ENCODE data around the gene PCGF2.

PCGF2 gene

DNA sequence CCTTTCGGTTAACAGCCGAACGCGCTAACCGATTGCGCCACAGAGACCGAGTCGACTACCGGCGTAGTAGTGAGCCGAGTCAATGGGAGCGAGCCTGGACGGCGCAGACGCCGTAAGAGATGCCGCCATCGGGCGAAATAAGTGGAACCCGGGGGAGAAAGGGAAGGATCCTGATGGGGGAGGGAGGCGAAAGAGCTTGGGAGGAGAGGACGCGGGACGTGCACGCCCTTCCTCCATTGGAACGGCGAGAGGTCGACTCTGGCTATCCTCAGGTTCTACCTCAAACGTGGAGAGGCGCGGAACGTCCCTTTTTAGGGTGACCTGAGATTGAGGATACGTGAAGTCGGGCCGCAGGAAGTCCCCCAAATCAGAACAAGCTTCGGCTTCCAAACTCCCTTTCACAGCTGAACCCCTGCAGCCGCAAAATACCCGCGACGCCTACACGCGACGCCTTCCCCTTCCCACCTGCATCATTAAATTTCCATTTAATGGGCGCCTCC is 3.7 kb upstream of the PCGF2 start:
- DNase-seq (ENCODE audit: low read depth, low spot score), result peak; percentile 92

DNA sequence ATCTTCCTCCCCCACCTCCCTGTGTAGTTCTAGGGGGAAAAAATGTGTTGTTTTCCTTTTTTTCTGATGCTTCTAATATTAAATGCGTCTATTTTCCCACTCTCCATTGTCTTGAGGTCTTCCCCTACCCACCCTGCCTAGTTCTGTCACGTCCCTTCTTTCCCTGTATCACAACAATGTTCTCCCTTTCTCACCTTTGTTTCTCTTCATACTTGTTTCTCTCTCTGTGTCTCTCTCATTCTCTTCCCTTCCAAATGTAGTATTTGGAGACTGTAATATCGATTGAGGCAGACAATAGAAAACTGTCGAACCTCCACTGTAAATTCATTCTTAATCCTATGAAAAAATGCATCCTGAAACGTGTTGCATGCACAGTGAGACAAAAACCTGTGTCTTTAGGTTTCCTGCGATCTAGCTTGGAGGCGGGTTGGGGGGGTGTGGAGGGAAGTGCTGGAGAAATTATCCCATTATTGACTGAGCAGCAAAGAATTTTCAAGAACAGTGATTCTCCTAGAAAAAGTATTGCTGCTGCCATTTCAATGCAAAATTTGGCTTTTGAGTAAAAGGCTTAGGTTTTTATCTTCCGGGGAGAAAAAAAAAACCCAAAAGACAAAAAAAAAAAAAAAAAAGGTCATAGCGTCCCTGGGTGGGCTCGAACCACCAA is 3.1 kb upstream of the PCGF2 start:
- DNase-seq (ENCODE audit: low read depth, low spot score), result no peak

DNA sequence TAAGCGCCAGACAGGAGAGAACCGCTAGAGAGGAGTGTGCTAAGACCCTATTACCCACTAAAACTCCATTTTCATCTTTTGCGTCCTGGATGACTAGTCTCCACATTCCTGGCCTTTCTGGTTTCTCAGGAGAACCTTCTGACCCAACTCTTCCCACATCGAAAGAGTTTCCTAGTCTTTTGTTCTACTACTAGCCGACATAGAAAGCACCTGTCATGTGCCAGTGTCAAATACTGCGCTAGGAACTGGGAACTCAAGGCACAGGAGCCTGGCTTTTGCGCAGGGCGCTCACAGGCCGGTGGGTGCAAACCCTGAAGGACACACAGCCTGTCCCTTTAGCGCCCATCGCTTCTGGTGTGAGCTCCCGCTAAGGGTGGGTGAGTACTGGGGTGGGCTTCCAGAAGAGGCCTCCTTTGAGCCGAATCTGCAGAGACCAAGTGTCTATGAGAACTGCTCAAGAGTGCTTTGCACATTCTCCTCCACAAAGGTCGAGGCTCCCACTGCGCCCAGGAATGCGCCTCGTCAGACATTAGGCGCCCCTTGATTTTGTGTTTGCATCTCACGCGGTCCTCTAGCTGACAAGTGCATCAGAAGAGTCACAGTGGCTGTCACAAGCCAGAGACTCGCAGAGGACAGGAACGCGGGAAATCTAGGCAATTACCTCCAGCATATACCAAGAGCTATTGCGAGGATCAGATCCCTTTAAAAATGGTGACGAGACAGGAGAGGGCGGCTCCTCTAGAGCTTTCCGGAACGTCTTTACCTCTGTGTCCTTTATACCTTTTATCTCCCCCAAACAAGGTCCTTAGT is 2.4 kb upstream of the PCGF2 start:
- DNase-seq (ENCODE audit: low read depth, low spot score), result peak; percentile 48

DNA sequence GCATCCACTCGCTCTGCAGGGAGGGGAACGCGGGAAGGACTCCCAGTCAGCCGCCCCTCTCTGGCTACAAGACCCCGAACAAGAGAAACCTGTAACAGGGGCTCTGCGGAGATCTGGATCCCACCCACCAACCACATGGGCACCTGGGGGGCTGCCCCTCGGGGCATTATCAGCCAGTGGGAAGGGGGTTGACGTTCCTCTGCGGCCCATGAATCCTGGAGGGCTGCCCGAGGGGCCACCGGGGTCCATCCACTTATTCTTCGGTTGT is 1.8 kb upstream of the PCGF2 start:
- DNase-seq (ENCODE audit: low read depth, low spot score), result no peak

DNA sequence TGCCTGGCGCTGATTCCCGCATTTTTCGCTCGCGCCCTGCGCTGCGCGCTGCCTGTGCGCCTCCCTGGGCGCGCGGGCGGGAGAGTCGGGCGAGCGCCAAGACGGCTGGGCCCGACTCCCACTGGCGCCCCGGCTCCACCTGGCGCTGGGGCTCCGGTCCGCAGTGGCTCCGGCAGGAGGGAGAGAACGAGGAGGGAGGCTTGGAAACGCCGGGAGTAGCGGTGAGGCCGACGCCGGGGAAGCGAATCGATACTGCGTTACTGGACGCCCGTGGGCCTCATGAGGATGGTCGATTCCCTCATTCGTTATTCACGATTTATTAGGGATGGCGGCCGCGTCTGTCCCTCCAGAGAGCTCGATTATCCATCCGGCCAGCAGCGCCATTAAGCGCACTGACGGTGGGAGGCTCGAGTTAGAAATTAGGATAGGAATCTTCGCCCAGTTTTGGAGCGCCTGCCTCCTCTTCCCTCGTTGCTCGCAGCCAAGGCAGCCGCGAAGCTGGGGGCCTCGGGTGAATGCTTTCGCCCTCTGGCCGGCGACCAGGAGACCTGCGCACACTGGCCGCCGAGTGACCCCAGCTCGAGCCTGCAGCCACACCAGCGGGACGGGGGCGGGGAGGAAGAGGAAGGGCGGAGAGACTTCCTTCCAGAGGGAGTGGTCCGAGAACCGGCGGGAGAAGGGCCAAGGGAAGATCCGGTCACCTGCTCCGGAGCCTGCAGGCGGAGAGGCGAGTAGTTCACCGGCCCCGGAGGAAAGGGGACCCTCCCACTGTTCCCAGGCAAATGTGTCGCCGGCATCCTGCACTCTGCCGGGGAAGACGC is 1.3 kb upstream of the PCGF2 start:
- peak; percentile 92 for DNase-seq (ENCODE audit: low read depth, low spot score)

DNA sequence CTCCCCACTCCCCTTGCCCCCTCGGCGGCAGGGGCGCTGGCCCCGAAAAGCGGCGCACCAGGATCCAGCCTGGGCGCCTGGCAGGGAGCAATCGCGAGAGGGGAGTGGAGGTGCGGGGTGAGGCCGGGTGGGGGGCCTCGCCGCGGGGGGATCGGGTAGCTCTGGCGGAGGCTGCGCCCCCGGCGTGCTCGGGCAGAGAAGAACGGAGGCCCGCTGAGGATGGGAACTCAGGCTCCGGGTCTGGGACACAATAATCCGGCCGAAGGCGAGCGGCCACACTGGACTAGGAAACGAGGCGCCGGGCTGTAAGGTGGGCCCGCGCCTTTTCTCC is 721 bp upstream of the PCGF2 start:
- DNase-seq (ENCODE audit: low read depth, low spot score), result no peak

DNA sequence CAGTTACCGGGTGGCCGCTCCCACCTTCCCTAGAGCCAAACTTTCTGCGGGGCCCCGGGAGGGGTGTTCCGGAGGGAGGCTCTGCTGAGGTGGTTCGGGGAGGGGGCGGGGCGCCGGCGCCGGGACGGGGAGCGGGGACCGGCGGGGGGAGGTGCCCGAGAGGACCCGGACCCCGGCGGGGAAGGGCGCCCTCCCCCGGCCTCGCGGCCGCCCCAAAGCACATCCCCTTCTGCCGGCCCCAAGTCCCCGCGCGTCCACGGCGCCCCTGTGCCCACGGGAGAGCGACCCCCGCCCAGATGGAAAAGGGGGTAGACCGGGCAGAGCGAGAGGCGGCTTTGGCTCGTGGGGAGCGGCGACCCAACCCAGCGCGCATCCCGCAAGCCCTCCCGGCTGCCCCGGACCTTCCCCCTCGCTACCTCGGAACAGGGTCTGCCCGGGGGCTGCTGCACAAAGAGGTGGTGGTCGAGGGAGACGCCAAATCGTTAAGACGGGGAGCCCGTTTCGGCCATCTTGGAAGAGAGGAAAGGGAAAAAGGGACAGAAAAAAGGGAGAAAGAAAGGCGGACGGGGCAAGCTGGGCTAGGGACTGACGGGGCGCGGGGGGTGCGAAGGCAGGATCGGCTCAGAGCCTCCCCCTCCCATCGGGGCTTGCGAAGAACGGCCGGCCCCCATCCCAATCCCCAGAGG is 530 bp downstream of the PCGF2 start:
- no peak for DNase-seq (ENCODE audit: low read depth, low spot score)

DNA sequence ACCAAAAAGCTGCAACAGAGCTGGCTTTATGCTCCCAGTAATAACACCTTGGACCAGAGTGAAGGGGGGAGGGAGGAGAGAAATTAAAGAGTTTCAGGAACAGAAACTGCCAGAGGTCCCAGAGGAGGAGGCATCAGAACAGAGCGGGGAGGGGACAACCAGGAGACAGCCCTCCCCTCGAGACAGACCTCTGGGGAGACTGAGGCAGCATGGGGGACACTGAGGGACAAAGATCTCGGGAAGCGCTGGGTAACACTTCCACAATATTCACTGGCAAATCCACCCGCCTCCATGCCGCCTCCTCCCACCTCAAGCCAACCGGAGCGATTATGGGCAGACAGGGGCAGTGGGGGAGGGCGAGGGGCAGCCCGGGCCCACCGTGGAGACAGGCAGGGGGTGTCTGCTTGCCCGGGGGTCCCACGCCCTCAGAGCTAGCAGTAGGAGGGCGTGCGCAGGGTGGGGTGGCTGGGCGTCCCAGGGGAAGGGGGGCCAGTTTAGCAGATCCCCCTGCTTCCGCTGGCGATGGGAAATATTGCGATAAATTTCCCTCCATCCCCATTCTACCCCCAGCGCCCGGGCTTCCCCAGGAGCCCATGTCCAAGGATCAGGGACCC is 1.2 kb downstream of the PCGF2 start:
- no peak for DNase-seq (ENCODE audit: low read depth, low spot score)

DNA sequence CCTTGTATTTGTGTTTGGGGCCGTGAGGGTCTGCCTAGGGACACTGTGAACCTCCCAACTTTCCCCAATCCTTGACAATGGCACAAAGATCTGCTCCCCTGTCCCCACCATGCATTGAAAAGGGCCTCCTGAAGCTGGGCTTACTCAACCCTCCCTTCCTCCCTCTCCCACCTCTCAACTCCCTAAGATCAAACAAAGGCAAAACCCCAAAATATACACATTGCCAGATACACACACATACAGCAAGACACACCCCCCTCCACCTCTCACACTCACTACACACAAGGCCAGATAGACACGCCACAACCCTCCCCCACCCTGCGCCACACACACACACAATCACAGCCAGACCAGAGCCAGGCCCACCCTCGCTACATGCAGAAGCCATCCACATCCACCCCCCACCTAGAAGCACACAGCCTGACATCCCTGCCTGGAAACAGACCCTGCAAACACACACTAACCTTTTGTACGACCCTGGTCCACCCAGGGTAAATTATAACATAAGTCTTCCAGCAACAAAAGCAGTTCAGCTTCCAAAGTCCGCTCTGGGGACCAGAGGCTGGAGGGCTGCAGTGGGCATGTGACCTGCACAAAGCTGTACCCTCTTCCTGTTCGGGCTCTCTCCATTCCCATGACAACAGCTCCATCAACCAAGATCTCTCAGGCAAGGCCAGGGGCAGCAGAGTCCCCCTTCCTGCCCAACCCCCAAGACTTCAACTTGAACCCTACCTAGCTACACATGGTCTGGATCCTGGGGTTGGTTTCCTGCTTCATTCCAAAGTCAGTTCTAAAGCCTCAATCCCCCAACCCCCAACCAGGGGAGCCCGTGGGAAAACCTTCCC is 1.9 kb downstream of the PCGF2 start:
- DNase-seq (ENCODE audit: low read depth, low spot score), result no peak

DNA sequence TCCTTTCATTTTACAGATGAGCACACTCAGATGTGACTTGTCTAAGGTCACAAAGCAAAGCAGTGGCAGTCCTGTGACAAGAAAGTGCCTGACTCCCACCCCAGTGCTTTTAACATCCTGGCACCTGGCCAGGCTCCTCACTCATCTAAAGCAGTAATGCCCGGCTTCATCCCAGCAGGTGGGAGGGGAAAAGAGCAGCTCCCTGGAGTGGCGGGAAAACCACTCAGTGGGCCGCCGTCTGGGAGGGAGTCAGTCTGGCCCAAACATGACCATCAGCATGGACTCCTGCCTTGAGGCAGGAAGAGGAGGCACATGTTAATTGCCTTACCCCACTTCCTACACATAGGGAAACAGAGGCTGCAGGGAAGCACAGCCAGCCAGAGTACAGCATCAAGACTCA is 2.6 kb downstream of the PCGF2 start:
- no peak for DNase-seq (ENCODE audit: low read depth, low spot score)

DNA sequence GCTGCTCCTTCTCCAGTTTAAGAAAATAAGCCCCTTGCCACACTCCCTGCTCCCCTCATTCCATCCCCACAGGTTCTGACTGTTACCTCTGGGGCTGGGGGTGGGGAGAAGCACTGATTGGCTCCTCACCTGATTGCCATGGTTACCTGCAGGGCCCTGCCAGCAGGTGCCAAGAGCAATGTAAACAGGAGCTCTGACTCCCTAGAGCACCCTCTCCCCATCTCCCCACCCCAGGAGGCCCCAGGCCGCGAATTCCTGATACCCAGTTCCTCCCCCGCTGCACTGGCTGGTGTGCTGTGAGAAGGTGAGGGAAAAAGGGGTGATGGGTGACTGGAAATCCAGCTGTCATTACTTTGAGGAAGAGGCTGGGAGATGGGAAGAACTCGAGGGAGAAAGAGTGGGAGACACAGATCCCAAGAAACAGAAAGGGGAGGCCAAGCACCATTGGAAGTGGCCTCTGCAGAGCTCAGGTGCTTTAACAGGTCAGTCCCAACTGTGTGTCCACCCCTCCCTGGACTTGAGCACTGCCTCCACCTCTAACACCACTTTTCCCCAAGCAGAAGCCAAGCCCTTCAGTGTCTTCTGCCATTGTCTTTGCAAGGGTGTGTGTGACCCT is 4.5 kb downstream of the PCGF2 start:
- DNase-seq (ENCODE audit: low read depth, low spot score), result no peak

DNA sequence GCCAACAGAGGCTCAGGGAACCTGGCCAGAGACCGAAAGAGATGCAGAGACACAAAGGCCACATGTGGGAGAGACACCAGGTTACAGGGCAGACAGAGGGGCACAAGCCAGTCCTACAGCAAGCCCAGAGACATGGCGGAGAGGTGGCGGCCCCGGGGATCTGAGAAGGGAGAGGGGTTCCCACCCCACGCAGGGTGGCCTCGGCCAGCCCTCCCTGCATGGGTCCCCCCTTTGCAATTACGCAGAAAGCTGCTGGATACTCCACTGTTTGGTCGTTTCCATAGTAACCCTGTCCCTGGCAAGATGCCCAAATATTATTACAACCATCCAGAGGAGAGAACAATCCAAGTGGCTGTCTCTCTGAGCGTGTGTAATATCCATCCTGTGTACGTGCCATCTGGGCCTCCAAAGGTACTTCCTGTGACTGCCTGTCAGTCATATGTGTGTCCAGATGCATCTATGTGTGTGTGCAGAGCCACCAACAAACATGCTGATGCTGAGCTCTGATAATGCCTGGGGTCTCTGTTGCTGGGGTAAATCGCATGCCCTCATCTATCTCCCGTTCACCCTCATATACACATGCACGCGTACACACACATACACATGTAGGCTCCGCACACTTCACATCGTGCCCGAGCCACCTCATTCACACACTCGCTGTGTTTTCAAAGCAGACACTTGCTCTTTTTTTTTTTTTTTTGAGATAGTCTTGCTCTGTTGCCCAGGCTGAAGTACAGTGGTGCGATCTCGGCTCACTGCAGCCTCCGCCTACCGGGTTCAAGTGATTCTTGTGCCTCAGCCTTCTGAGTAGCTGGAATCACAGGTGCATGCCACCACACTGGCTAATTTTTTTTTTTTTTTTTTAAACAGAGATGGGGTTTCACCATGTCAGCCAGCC is 5.5 kb downstream of the PCGF2 start:
- DNase-seq (ENCODE audit: low read depth, low spot score), result no peak

DNA sequence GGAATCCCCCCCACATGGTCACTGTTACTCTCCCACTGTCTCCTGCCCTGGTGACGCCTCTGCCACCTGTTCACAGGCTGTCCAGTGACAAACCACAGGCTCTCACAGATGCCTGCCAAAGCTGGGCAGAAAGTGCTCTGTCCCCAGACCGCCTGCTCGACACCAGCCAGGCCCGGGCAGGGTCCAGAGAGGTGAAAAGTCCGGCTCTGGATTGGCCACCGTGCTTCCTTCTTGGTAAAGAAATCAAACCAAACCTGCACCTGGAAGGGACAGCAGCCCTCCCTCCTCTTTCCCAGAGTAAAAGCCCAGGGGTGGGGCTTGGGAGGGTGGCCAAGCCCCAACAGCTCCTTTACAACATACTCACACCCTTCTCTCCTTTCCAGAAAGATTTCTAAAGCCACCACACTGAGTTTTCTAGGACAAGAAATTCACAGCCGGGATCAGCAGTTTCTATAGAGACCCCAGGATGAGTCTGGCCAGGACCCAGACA is 6.2 kb downstream of the PCGF2 start:
- DNase-seq (ENCODE audit: low read depth, low spot score), result no peak

DNA sequence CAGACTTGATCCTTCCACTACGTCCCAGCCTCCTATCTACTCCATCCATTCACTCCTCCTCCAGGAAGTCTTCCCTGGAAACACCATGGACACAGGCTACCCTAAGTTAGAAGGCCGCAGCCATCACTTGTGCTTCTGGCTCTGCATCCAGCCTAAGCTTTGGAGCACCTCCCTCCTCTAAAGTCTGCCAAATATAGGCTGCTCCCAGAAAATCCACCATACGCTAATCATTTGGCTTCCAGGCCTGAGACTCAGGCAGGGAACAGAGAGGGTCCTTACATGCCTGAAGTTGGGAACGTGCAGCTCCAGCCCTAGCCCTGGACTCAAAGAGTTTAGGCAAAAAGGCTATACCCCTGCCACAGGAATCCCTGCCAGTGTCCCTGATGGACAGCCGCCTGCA is 6.7 kb downstream of the PCGF2 start:
- no peak for DNase-seq (ENCODE audit: low read depth, low spot score)

DNA sequence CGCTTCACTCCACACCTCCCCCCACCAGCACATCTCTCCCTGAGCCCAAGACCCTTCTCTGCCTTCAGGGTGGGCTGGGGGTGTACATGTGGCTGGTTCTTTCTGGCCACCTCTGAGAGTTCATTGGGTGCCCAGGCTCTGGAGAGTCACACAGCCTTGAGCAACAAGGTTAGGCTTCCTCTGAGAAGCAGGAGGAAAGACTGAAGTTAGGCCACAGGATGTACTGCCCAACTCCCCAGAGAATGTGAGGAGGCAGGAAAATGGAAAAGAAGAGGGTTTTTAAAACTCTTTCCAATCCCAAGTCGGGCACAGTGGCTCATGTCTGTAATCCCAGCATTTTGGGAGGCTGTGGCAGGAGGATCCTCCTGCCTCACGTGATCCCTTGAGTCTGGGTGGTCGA is 7.3 kb downstream of the PCGF2 start:
- no peak for DNase-seq (ENCODE audit: low read depth, low spot score)

DNA sequence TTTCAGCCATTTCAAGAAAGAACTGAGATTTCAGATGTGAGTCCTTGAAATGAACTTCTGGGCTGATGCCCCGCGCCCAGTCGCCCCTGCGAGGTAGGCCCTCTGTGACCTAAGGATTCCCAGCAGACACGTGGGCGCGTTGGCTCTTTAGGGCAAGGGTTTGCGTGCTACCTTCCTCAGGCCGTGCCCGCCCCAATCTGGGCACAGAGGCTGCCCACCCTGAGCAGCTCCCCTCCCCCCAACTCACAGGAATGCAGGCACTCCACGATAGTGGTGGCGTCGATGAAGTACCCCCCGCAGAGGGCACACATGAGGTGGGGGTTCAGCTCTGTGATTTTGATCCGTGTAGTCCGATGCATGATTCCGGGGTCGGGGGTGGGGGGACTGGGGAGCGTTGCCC is 8.1 kb downstream of the PCGF2 start:
- no peak for DNase-seq (ENCODE audit: low read depth, low spot score)

DNA sequence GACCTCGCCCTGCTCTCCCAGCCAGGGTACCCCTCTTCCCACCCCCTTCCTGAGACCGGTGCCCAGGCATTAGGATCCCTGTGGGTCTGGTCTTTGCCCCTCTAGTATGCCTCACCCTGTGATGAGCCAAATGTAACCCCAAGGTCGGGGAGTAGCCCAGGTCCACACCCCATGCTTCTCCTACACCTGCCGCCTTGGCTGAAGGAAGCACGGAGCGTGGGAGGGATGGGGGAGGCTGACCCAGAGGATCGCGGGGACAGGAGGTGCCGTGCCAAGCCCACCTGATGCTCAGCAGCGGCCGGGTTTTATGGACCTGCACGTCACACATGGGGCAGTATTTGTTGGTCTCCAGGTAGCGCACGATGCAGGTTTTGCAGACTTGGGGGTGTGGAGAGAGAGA is 8.8 kb downstream of the PCGF2 start:
- DNase-seq (ENCODE audit: low read depth, low spot score), result no peak

DNA sequence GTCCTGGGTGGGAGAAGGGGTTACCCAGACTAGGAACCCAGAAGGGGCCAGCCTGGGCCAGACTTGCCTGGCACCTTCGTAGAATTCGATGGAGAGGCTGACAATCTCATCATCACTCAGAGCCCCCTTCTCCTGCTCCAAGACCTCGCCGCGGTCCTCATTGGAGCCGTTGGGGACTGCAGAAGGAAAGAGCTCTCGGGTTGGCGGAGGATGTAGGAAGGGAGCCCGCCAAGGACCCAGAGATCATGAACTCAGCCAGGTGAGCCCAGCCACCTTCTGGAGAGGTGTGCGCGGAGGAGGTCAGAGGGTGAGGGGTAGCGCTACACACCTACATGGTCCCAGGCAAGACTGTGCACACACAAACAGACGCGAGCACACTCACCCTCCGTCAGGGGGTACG is 9.4 kb downstream of the PCGF2 start:
- DNase-seq (ENCODE audit: low read depth, low spot score), result no peak

DNA sequence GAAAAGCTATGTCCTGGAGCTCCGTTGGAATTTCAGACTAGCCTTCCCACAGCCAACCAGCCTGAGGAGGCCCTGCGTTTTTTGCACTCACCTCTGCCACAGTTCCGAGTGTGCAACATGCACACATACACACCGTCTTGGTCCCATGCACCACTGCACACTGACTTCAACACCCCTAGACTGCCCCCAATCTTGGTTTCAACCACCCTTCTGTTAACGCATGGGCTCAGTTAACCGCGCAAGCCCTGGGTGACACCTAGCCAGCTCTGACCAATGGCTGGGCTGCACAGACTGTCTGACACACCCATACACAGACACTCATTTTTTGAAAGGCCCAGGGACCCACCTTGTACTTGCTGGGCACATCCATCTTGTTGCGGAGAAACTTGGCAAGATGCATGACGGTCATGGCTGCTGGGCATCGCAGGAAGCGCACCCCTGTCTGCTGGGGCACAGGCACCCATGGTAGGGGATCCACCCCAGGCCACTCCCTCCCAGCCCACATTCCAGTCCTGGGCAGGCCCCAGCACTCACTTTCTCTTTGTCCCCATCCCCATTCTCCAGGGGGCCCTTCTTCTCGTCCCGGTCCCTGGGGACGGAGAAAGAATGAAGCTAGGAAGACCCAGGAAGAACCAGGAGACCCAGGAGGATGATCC is 10.0 kb downstream of the PCGF2 start:
- no peak for DNase-seq (ENCODE audit: low read depth, low spot score)

Measured in ELF-1 (cell line).